Left lung (tissue), 14 donors: ENCODE data around the gene FAM107A. TPM values are rescaled to one million over a fixed set of nuclear protein-coding genes. Genes with fewer than 3 reads are reported as not detected.
A peak's percentile ranks its signal among the peaks of the same experiment; 100 is the strongest.

Experiments used
- ATAC-seq: fragments of 200-7000 bp; cut with Tn5 transposase; one replicate; pipeline ENCODE4 v1.9.1; 2020; ENCODE audit warnings: moderate library complexity
- DNase-seq, 4 donors: peaks; one replicate each; pipeline ENCODE4 v3.0.0-alpha.2; 2013 to 2020
- H3K27ac ChIP-seq, 2 donors: fragments of 200-600 bp; sonication (generic) in 1 of 2; one replicate each; pipeline versions ENCODE4 v1.5.0 to v1.8.0; 2020 to 2021
- H3K27me3 ChIP-seq, 2 donors: fragments of 200-600 bp; sonication (generic) in 1 of 2; one replicate each; pipeline versions ENCODE4 v1.5.0 to v1.8.0; 2020 to 2021
- H3K36me3 ChIP-seq, 2 donors: fragments of 200-600 bp; sonication (generic) in 1 of 2; one replicate each; pipeline versions ENCODE4 v1.5.0 to v1.8.0; 2020 to 2021
- H3K4me1 ChIP-seq, 2 donors: fragments of 200-600 bp; one replicate each; pipeline ENCODE4 v1.8.0; 2021
- H3K4me3 ChIP-seq, 2 donors: fragments of 200-600 bp; sonication (generic) in 1 of 2; one replicate each; pipeline versions ENCODE4 v1.5.0 to v1.8.0; 2020 to 2021; ENCODE audit warnings: mild to moderate bottlenecking in 1 of 2
- H3K9me3 ChIP-seq, 2 donors: fragments of 200-600 bp; sonication (generic) in 1 of 2; one replicate each; pipeline versions ENCODE4 v1.5.0 to v1.8.0; 2020 to 2021
- CTCF ChIP-seq, 2 donors: fragments of 200-600 bp; sonication (generic) in 1 of 2; IDR thresholded peaks; one replicate each; pipeline versions ENCODE4 v1.5.0 to v1.8.0; 2021; ENCODE audit warnings: antibody characterized with exemption in 2 of 2
- intact Hi-C, 2 donors: fragments of 100-400 bp; cut with DNase I; formaldehyde crosslinking; loops; one replicate each; pipeline versions ENCODE4 v1.11.2 to v1.14.2; 2022
- long read RNA-seq, 12 donors: library from polyadenylated mRNA in 2 of 12; unstranded in 2 of 12; transcript quantifications; one replicate each; pipeline ENCODE4 v2.0.0 and lab custom pipeline, GENCODE V29; 2019 to 2026
- polyA plus RNA-seq, 6 donors: library from polyadenylated mRNA; unstranded; fragments of 120-200 nt; gene quantifications; one replicate each; pipeline ENCODE4 v1.2.1, GENCODE V29; 2013; ENCODE audit not compliant: insufficient read length in 6 of 6
- total RNA-seq, 2 donors: library from RNA; stranded (reverse); fragmentation: NEBNext Ultra II Directional; extraction: Animal tissue kit (Norgen Biotek cat#: 25700); gene quantifications; one replicate each; pipeline ENCODE4 v1.2.1, GENCODE V29; 2021
- donor health status: DM: no; HTN: yes; CAD: no.
- donor health status: DM: no; HTN: no; CAD: no.

The FAM107A gene
- total RNA-seq (10 to 100 TPM in 1 of 2 donors, 1 to 10 TPM in 1; 9.2 to 46.5 TPM), polyA plus RNA-seq (1 to 10 TPM in 3 of 6 donors, under 1 TPM in 3; 0.69 to 1.9 (median 1.0) TPM)
- long read RNA-seq, donor 1, partial matches to known transcripts = 0 of 1 reads
- long read RNA-seq, donor 1, other reads (novel, unspliced or antisense) = 0 of 1 reads
- long read RNA-seq, donor 2 = 0 reads
- long read RNA-seq, donor 3 = 0 reads
- long read RNA-seq, donor 4, transcript FAM107A-201 (4 exons, 3,367 nt) = major isoform, 16 of 18 reads
- long read RNA-seq, donor 4, partial matches to known transcripts = 1 of 18 reads
- long read RNA-seq, donor 4, other reads (novel, unspliced or antisense) = 0 of 18 reads
- long read RNA-seq, donor 5 = 0 reads
- long read RNA-seq, donor 6, partial matches to known transcripts = 0 of 1 reads
- long read RNA-seq, donor 6, other reads (novel, unspliced or antisense) = 0 of 1 reads
- long read RNA-seq, donor 7 = 0 reads
- long read RNA-seq, donor 8, partial matches to known transcripts = 0 of 1 reads
- long read RNA-seq, donor 8, other reads (novel, unspliced or antisense) = 0 of 1 reads
- long read RNA-seq, donor 9 = 0 reads
- long read RNA-seq, donor 10, transcript FAM107A-201 (4 exons, 3,367 nt) = major isoform, 78 of 94 reads
- long read RNA-seq, donor 10, partial matches to known transcripts = 2 of 94 reads
- long read RNA-seq, donor 10, other reads (novel, unspliced or antisense) = 9 of 94 reads
- long read RNA-seq, donor 11, transcript FAM107A-201 (4 exons, 3,367 nt) = major isoform, 31 of 33 reads
- long read RNA-seq, donor 11, partial matches to known transcripts = 0 of 33 reads
- long read RNA-seq, donor 11, other reads (novel, unspliced or antisense) = 0 of 33 reads
- long read RNA-seq, donor 12, partial matches to known transcripts = 0 of 1 reads
- long read RNA-seq, donor 12, other reads (novel, unspliced or antisense) = 0 of 1 reads

- Histone ChIP-seq H3K27me3 (no peaks in the 10 kb centered on the region), H3K36me3 (no peaks in the 10 kb centered on the region), H3K4me3 (peak within 1 kb of the TSS in 1 of 2 donors; percentile 34), H3K9me3 (no peaks in the 10 kb centered on the region), H3K27ac (peak within 1 kb of the TSS; percentile 26 to 83), H3K4me1 (peaks cover 4 to 12% of the 10 kb centered on the region in 2 donors)
- TF ChIP-seq CTCF (IDR thresholded peaks at IDR 0.05) = no peak
- intact Hi-C loops = no loop called here
- DNase-seq (peak in 1 of 4 donors; percentile 57), ATAC-seq (peak; percentile 71)
Measured at GRCh38 chr3:58577269-58577821, at the start of gene FAM107A. TSS of gene FAM107A (minus strand) at chr3:58577391. CDS start at chr3:58569860, 7,531 bp downstream.

- ATAC-seq (no peak), DNase-seq (no peak)
- TF ChIP-seq CTCF (IDR thresholded peaks at IDR 0.05) = no peak
- H3K27ac ChIP-seq = no peak overlapping the region
- no peaks in the 10 kb centered on the region for H3K36me3 ChIP-seq
- H3K4me1 ChIP-seq = peaks cover 18 to 27% of the 10 kb centered on the region in 2 donors
- H3K27me3 ChIP-seq = no peaks in the 10 kb centered on the region
- H3K4me3 ChIP-seq = no peak overlapping the region
- H3K9me3 ChIP-seq = no peaks in the 10 kb centered on the region
- intact Hi-C loops = no loop called here
Measured at GRCh38 chr3:58625196-58625824, 48.1 kb upstream of the FAM107A start.

GRCh38 chr3:58624550-58624949, 47.4 kb upstream of the FAM107A start:
- Histone ChIP-seq H3K36me3 (no peaks in the 10 kb centered on the region), H3K4me3 (no peak overlapping the region), H3K4me1 (peaks cover 15 to 19% of the 10 kb centered on the region in 2 donors), H3K27me3 (no peaks in the 10 kb centered on the region), H3K27ac (no peak overlapping the region), H3K9me3 (no peaks in the 10 kb centered on the region)
- intact Hi-C loops = no loop called here
- ATAC-seq (no peak), DNase-seq (no peak)
- no peak for TF ChIP-seq CTCF (IDR thresholded peaks at IDR 0.05)

GRCh38 chr3:58623961-58624360, 46.8 kb upstream of the FAM107A start:
- no peak for ATAC-seq
- DNase-seq = no peak
- Histone ChIP-seq H3K27me3 (no peaks in the 10 kb centered on the region), H3K4me3 (no peak overlapping the region), H3K9me3 (no peaks in the 10 kb centered on the region), H3K4me1 (peaks cover 9 to 17% of the 10 kb centered on the region in 2 donors), H3K36me3 (no peaks in the 10 kb centered on the region), H3K27ac (no peak overlapping the region)
- TF ChIP-seq CTCF (IDR thresholded peaks at IDR 0.05) = no peak
- intact Hi-C loops = no loop called here
